ENCODE results near the gene CHAF1B. TPM values are rescaled to one million over a fixed set of nuclear protein-coding genes. Genes with fewer than 3 reads are reported as not detected.

CHAF1B gene
- total RNA-seq, 4 donors from 2014 or later = 0.37 to 2.0 (median 0.73) TPM

DNA sequence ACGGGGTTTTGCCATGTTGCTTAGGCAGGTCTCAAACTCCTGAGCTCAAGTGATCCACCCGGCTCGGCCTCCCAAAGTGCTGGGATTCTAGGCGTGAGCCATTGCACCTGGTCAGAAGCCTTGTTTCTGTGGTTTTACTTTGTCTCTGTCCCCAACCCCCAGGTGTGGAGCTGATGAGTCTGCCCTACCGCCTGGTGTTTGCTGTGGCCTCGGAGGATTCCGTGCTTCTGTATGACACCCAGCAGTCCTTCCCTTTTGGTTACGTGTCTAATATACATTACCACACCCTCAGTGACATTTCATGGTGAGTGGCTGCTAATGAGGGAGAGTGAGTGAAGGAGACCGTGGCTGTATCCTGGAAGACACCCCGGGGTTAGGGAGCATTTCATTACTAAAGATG is 26.1 kb downstream of the CHAF1B start:
- 96% methylated on average over 10 of the region's 10 CpGs; no CpG with 5 or more reads in 1 of the 2 donors for WGBS, 2 donors (ENCODE audit: low coverage in 1 of 2)
- H3K27ac ChIP-seq = no peak overlapping the region
- H3K36me3 ChIP-seq = no peaks in the 10 kb centered on the region
- H3K9me3 ChIP-seq = no peaks in the 10 kb centered on the region
- no peaks in the 10 kb centered on the region for H3K27me3 ChIP-seq
- TF ChIP-seq POLR2AphosphoS5 (IDR thresholded peaks at IDR 0.05) (no peak), EP300 (IDR thresholded peaks at IDR 0.05; ENCODE audit: low read depth) (no peak), POLR2A (IDR thresholded peaks at IDR 0.05) (no peak)
- TF ChIP-seq, protein P1, sequence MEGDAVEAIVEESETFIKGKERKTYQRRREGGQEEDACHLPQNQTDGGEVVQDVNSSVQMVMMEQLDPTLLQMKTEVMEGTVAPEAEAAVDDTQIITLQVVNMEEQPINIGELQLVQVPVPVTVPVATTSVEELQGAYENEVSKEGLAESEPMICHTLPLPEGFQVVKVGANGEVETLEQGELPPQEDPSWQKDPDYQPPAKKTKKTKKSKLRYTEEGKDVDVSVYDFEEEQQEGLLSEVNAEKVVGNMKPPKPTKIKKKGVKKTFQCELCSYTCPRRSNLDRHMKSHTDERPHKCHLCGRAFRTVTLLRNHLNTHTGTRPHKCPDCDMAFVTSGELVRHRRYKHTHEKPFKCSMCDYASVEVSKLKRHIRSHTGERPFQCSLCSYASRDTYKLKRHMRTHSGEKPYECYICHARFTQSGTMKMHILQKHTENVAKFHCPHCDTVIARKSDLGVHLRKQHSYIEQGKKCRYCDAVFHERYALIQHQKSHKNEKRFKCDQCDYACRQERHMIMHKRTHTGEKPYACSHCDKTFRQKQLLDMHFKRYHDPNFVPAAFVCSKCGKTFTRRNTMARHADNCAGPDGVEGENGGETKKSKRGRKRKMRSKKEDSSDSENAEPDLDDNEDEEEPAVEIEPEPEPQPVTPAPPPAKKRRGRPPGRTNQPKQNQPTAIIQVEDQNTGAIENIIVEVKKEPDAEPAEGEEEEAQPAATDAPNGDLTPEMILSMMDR (IDR thresholded peaks at IDR 0.05) = no peak
- no peak overlapping the region for H3K4me3 ChIP-seq
- no peaks in the 10 kb centered on the region for H3K4me1 ChIP-seq
- DNase-seq = no peak
- in situ Hi-C loops (cut with MboI; ENCODE audit: low pct_ligation_motif_present in 1 of 4, low pct_unique_long_range_greater_than_20kb in 1 of 4, low sequenced_read_pairs in 3 of 4) = loop anchor here in 1 of 4 donors (25.0 kb wide), 1 partner anchor 176 kb away; no protein-coding TSS in a partner anchor
- intact Hi-C loops (cut with DNase I; ENCODE audit: low total_unique reads) = no loop called here

DNA sequence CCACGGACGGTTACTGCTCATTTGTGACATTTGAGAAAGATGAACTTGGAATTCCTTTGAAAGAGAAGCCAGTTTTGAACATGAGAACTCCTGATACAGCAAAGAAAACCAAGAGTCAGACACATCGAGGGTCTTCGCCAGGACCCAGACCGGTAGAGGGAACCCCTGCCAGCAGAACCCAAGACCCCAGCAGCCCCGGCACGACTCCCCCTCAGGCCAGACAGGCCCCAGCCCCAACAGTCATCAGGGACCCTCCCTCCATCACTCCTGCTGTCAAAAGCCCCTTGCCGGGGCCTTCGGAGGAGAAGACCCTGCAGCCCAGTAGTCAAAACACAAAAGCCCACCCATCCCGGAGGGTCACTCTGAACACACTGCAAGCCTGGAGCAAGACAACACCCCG is 27.7 kb downstream of the CHAF1B start:
- WGBS, 2 donors (ENCODE audit: low coverage in 1 of 2) = 91 to 97% methylated on average over 7 to 10 of the region's 11 CpGs
- no peaks in the 10 kb centered on the region for H3K4me1 ChIP-seq
- DNase-seq = no peak
- in situ Hi-C loops (cut with MboI; ENCODE audit: low pct_ligation_motif_present in 1 of 4, low pct_unique_long_range_greater_than_20kb in 1 of 4, low sequenced_read_pairs in 3 of 4) (loop anchor here in 1 of 4 donors (25.0 kb wide), 1 partner anchor 174 kb away; no protein-coding TSS in a partner anchor), intact Hi-C loops (cut with DNase I; ENCODE audit: low total_unique reads) (no loop called here)
- H3K9me3 ChIP-seq = no peaks in the 10 kb centered on the region
- no peak for TF ChIP-seq POLR2A (IDR thresholded peaks at IDR 0.05)
- no peak for TF ChIP-seq EP300 (IDR thresholded peaks at IDR 0.05; ENCODE audit: low read depth)
- TF ChIP-seq, protein P1 (IDR thresholded peaks at IDR 0.05) = no peak
- TF ChIP-seq POLR2AphosphoS5 (IDR thresholded peaks at IDR 0.05) = no peak
- H3K36me3 ChIP-seq = no peaks in the 10 kb centered on the region
- H3K27me3 ChIP-seq = no peaks in the 10 kb centered on the region
- H3K4me3 ChIP-seq = no peak overlapping the region
- no peak overlapping the region for H3K27ac ChIP-seq

DNA sequence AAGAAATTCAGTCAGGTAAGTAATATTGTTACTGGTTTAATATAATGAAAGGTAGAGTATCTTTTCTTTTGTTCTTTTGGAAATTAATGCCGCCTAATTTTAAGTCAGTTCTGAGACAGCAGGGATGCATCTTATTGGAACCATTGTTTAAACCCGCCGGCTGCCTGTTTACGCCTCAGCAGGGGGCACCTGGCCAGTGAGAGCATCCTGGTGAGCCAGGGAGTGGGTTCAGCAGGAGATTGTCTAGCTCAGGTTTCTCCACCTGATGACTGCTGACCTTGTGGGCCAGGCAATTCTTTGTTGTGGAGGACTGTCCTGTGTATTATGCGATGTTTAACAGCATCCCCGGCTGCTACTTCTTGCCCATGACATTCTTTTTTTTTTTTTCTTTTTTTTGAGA is 30.2 kb downstream of the CHAF1B start:
- H3K36me3 ChIP-seq = no peaks in the 10 kb centered on the region
- no peaks in the 10 kb centered on the region for H3K9me3 ChIP-seq
- no peaks in the 10 kb centered on the region for H3K27me3 ChIP-seq
- intact Hi-C loops (cut with DNase I; ENCODE audit: low total_unique reads) = no loop called here
- no peak overlapping the region for H3K27ac ChIP-seq
- 93 to 96% methylated on average over 3 to 6 of the region's 6 CpGs for WGBS, 2 donors (ENCODE audit: low coverage in 1 of 2)
- DNase-seq = no peak
- H3K4me1 ChIP-seq = no peaks in the 10 kb centered on the region
- in situ Hi-C loops (cut with MboI; ENCODE audit: low pct_ligation_motif_present in 1 of 4, low pct_unique_long_range_greater_than_20kb in 1 of 4, low sequenced_read_pairs in 3 of 4) = loop anchor here in 1 of 4 donors (25.0 kb wide), 1 partner anchor 172 kb away; no protein-coding TSS in a partner anchor
- no peak overlapping the region for H3K4me3 ChIP-seq
- TF ChIP-seq, protein P1 (IDR thresholded peaks at IDR 0.05) = no peak
- no peak for TF ChIP-seq POLR2A (IDR thresholded peaks at IDR 0.05)
- no peak for TF ChIP-seq EP300 (IDR thresholded peaks at IDR 0.05; ENCODE audit: low read depth)
- TF ChIP-seq POLR2AphosphoS5 (IDR thresholded peaks at IDR 0.05) = no peak

DNA sequence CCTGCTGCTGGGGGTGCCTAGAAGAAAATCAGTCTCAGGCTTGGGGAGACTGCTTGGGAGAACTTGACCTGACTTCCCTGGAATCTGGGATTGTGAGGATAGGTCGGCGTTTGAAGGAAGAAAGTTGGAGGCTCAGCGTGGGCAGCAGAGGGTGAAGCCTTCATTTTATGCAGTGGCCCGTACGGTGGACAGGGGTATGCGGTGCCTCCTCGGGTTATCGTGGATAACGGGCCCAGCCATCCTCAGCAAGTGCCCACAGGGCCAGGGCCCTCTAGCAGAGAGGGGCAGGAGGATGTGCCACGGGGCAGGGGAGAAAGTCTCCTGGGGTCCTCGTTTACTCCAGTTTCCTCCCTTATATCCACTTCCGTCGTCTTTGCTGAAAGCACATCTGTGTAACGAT is 34.0 kb downstream of the CHAF1B start:
- TF ChIP-seq EP300 (IDR thresholded peaks at IDR 0.05; ENCODE audit: low read depth) (no peak), POLR2AphosphoS5 (IDR thresholded peaks at IDR 0.05) (no peak), POLR2A (IDR thresholded peaks at IDR 0.05) (no peak)
- TF ChIP-seq, protein P1 (IDR thresholded peaks at IDR 0.05) = no peak
- H3K36me3 ChIP-seq = no peaks in the 10 kb centered on the region
- no peaks in the 10 kb centered on the region for H3K27me3 ChIP-seq
- no peak for DNase-seq
- intact Hi-C loops (cut with DNase I; ENCODE audit: low total_unique reads) (no loop called here), in situ Hi-C loops (cut with MboI; ENCODE audit: low pct_ligation_motif_present in 1 of 4, low pct_unique_long_range_greater_than_20kb in 1 of 4, low sequenced_read_pairs in 3 of 4) (loop anchor here in 1 of 4 donors (25.0 kb wide), 1 partner anchor 168 kb away; no protein-coding TSS in a partner anchor)
- H3K27ac ChIP-seq = no peak overlapping the region
- H3K4me3 ChIP-seq = no peak overlapping the region
- 85 to 88% methylated on average over 14 of the region's 14 CpGs for WGBS, 2 donors (ENCODE audit: low coverage in 1 of 2)
- H3K4me1 ChIP-seq = no peaks in the 10 kb centered on the region
- no peaks in the 10 kb centered on the region for H3K9me3 ChIP-seq

All from transverse colon (tissue), 4 donors.